Brain microvascular endothelial cell (primary cell): ENCODE results near the gene TMPRSS2.

ENCODE experiments used
- DNase-seq: peaks from one replicate; pipeline ENCODE4 v3.0.0-alpha.2; 2020
- H3K27ac ChIP-seq: fragments of 250-450 bp; sonication (Bioruptor Pico); 2 replicates; pipeline ENCODE4 v1.5.1; 2020; ENCODE audit warnings: mild to moderate bottlenecking, moderate library complexity
- H3K27me3 ChIP-seq: fragments of 250-450 bp; sonication (Bioruptor Pico); replicated peaks from 2 replicates; pipeline ENCODE4 v1.5.1; 2020; ENCODE audit warnings: mild to moderate bottlenecking
- H3K36me3 ChIP-seq: fragments of 250-450 bp; sonication (Bioruptor Pico); replicated peaks from 2 replicates; pipeline ENCODE4 v1.5.1; 2020; ENCODE audit warnings: mild to moderate bottlenecking
- H3K4me3 ChIP-seq: 2 replicates; pipeline ENCODE4 v1.5.1; 2011; ENCODE audit warnings: low read depth, mild to moderate bottlenecking, control low read depth, low read length, moderate library complexity
- CTCF ChIP-seq: IDR thresholded peaks from 2 replicates; pipeline ENCODE4 v1.5.1; 2011; ENCODE audit warnings: low read depth, mild to moderate bottlenecking, moderate library complexity, low read length, control low read depth, inconsistent platforms; ENCODE audit errors: missing control alignments
- in situ Hi-C: cut with HindIII; loops from 2 replicates; pipeline ENCODE4 v1.10.0; 2017; ENCODE audit warnings: low sequenced_read_pairs, low pct_ligation_motif_present

TMPRSS2 gene

GRCh38 chr21:41508415-41509144, 622 bp upstream of the TMPRSS2 start:
- in situ Hi-C loops = no loop called here
- DNase-seq = no peak
- no peak for TF ChIP-seq CTCF
- no peaks in the 10 kb centered on the region for H3K36me3 ChIP-seq
- H3K4me3 ChIP-seq = no peak overlapping the region
- peaks cover 36% of the 10 kb centered on the region for H3K27me3 ChIP-seq
- no peak overlapping the region for H3K27ac ChIP-seq

- H3K27me3 ChIP-seq = peaks cover 36% of the 10 kb centered on the region
- DNase-seq = no peak
- H3K36me3 ChIP-seq = no peaks in the 10 kb centered on the region
- no peak overlapping the region for H3K4me3 ChIP-seq
- in situ Hi-C loops = no loop called here
- no peak overlapping the region for H3K27ac ChIP-seq
- no peak for TF ChIP-seq CTCF
These were observed 1.1 kb downstream of the TMPRSS2 start for GRCh38 chr21:41506611-41507520.

GRCh38 chr21:41506005-41506594, 1.9 kb downstream of the TMPRSS2 start:
- DNase-seq = no peak
- no peak overlapping the region for H3K27ac ChIP-seq
- H3K36me3 ChIP-seq = no peaks in the 10 kb centered on the region
- H3K27me3 ChIP-seq = peaks cover 36% of the 10 kb centered on the region
- no peak overlapping the region for H3K4me3 ChIP-seq
- in situ Hi-C loops = no loop called here
- TF ChIP-seq CTCF = no peak

GRCh38 chr21:41504030-41504429, 3.9 kb downstream of the TMPRSS2 start:
- Histone ChIP-seq H3K27me3 (peaks cover 30% of the 10 kb centered on the region), H3K36me3 (no peaks in the 10 kb centered on the region), H3K27ac (no peak overlapping the region), H3K4me3 (no peak overlapping the region)
- in situ Hi-C loops = no loop called here
- TF ChIP-seq CTCF = no peak
- no peak for DNase-seq

- TF ChIP-seq CTCF = no peak
- Histone ChIP-seq H3K27ac (no peak overlapping the region), H3K27me3 (peaks cover 23% of the 10 kb centered on the region), H3K4me3 (no peak overlapping the region), H3K36me3 (no peaks in the 10 kb centered on the region)
- no peak for DNase-seq
- in situ Hi-C loops = no loop called here
These were observed 4.6 kb downstream of the TMPRSS2 start for GRCh38 chr21:41503331-41503730.
